Mesenchymal stem cell (in vitro differentiated cells and primary cell): ENCODE data around the gene ATP9A.

Source experiments
- DNase-seq: peaks from one replicate; pipeline ENCODE4 v3.0.0-alpha.2; 2013
- H2AFZ ChIP-seq: one replicate; pipeline ENCODE4 v1.6.1; 2013; ENCODE audit warnings: low read depth, mild to moderate bottlenecking, control low read depth, inconsistent platforms, low read length, moderate library complexity
- H2AK5ac ChIP-seq: 2 replicates; pipeline ENCODE4 v1.6.1; 2013; ENCODE audit warnings: low read length, moderate library complexity, mild to moderate bottlenecking, inconsistent platforms; ENCODE audit not compliant: severe bottlenecking
- H2BK120ac ChIP-seq: one replicate; pipeline ENCODE4 v1.6.1; 2013; ENCODE audit warnings: low read depth, mild to moderate bottlenecking, inconsistent platforms, low read length, moderate library complexity
- H2BK12ac ChIP-seq, 2 experiments: one replicate each; pipeline ENCODE4 v1.6.1; 2013; ENCODE audit warnings: inconsistent platforms in 2 of 2, low read length in 2 of 2, mild to moderate bottlenecking in 2 of 2, moderate library complexity in 2 of 2, control low read depth in 1 of 2
- H2BK15ac ChIP-seq: one replicate; pipeline ENCODE4 v1.6.1; 2013; ENCODE audit warnings: mild to moderate bottlenecking, low read depth, inconsistent platforms; ENCODE audit not compliant: poor library complexity, severe bottlenecking
- H2BK5ac ChIP-seq: 2 replicates; pipeline ENCODE4 v1.6.1; 2013; ENCODE audit warnings: low read depth, mild to moderate bottlenecking, low read length, control low read depth, inconsistent platforms; ENCODE audit not compliant: poor library complexity, severe bottlenecking
- H3K14ac ChIP-seq, 2 experiments: one replicate each; pipeline ENCODE4 v1.6.1; 2013; ENCODE audit warnings: inconsistent platforms in 2 of 2, low read length in 2 of 2, control low read depth in 1 of 2, mild to moderate bottlenecking in 1 of 2, moderate library complexity in 1 of 2
- H3K18ac ChIP-seq, 2 experiments: one replicate each; pipeline ENCODE4 v1.6.1; 2013; ENCODE audit warnings: inconsistent platforms in 2 of 2, low read length in 2 of 2, control low read depth in 1 of 2, low read depth in 1 of 2, mild to moderate bottlenecking in 1 of 2
- H3K23ac ChIP-seq, 2 experiments: one replicate each; pipeline ENCODE4 v1.6.1; 2013; ENCODE audit warnings: inconsistent platforms in 2 of 2, low read length in 2 of 2, mild to moderate bottlenecking in 2 of 2, moderate library complexity in 2 of 2, control low read depth in 1 of 2
- H3K27ac ChIP-seq: 2 replicates; pipeline ENCODE4 v1.5.1; 2013; ENCODE audit warnings: mild to moderate bottlenecking, moderate library complexity, low read length, control low read depth, inconsistent platforms; ENCODE audit not compliant: poor library complexity, severe bottlenecking
- H3K27me3 ChIP-seq, 2 experiments: 2 replicates each; pipeline versions ENCODE4 v1.6.1 to v1.7.0; 2013; ENCODE audit warnings: low read length in 2 of 2, mild to moderate bottlenecking in 2 of 2, moderate library complexity in 2 of 2, control low read depth in 1 of 2, inconsistent platforms in 1 of 2; ENCODE audit not compliant: control insufficient read depth in 1 of 2, insufficient read depth in 1 of 2
- H3K36me3 ChIP-seq, 2 experiments: 2 replicates each; pipeline versions ENCODE4 v1.6.1 to v1.7.0; 2013; ENCODE audit warnings: low read length in 2 of 2, control low read depth in 1 of 2, inconsistent platforms in 1 of 2, low read depth in 1 of 2, mild to moderate bottlenecking in 1 of 2; ENCODE audit not compliant: insufficient read depth in 2 of 2, control insufficient read depth in 1 of 2
- H3K4ac ChIP-seq, 2 experiments: one replicate each; pipeline ENCODE4 v1.6.1; 2013; ENCODE audit warnings: inconsistent platforms in 2 of 2, low read length in 2 of 2, mild to moderate bottlenecking in 2 of 2, moderate library complexity in 2 of 2, control low read depth in 1 of 2, low read depth in 1 of 2
- H3K4me1 ChIP-seq: 2 replicates; pipeline ENCODE4 v1.6.1; 2013; ENCODE audit warnings: low read depth, low read length, control low read depth; ENCODE audit not compliant: control insufficient read depth, insufficient read depth
- H3K4me2 ChIP-seq: 2 replicates; pipeline ENCODE4 v1.6.1; 2013; ENCODE audit warnings: low read length, mild to moderate bottlenecking, inconsistent platforms; ENCODE audit not compliant: poor library complexity, severe bottlenecking
- H3K4me3 ChIP-seq, 2 experiments: 2 replicates each; pipeline versions ENCODE4 v1.5.1 to v1.7.0; 2013; ENCODE audit warnings: low read length in 2 of 2, mild to moderate bottlenecking in 2 of 2, control low read depth in 1 of 2, low read depth in 1 of 2; ENCODE audit not compliant: insufficient read depth in 1 of 2
- H3K79me1 ChIP-seq: replicated peaks from 2 replicates; pipeline ENCODE4 v1.6.1; 2013; ENCODE audit warnings: mild to moderate bottlenecking, control low read depth, low read length, inconsistent platforms; ENCODE audit not compliant: poor library complexity, severe bottlenecking
- H3K9ac ChIP-seq: 2 replicates; pipeline ENCODE4 v1.7.0; 2013; ENCODE audit warnings: mild to moderate bottlenecking, low read length, moderate library complexity
- H3K9me3 ChIP-seq: 2 replicates; pipeline ENCODE4 v1.7.0; 2013; ENCODE audit warnings: mild to moderate bottlenecking, low read length; ENCODE audit not compliant: control insufficient read depth
- H4K8ac ChIP-seq: one replicate; pipeline ENCODE4 v1.6.1; 2013; ENCODE audit warnings: inconsistent platforms, mild to moderate bottlenecking, low read length, moderate library complexity
- H4K91ac ChIP-seq: one replicate; pipeline ENCODE4 v1.6.1; 2013; ENCODE audit warnings: mild to moderate bottlenecking, low read length, inconsistent platforms
- WGBS: methylation state at CpG from one replicate; pipeline ENCODE4 v1.1.7; 2013; ENCODE audit warnings: mixed read lengths; 5-methylcytosine and 5-hydroxymethylcytosine counted together

Gene ATP9A

DNA sequence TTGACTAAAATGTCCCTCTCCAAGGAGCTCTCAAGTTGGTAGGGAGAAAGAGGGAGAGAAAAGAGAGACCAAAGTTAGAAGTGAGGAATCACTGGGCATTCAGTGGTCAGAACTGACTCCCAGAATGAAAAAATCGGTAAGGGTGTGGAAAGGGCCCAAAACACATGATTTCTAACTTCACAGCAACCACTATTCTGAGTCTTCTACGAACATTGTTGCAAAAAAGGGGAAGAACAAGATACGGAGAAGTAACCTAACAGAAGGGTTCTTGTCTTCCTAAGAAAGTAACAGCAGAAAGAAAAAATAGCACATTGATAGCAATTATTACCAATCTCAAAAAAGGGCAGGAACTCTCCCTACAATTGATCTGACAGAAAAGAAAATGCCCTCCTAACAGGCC, 65.6 kb downstream of the ATP9A start:
- Histone ChIP-seq H3K18ac (no peak overlapping the region), H3K23ac (no peak overlapping the region), H3K4ac (no peak overlapping the region), H3K27me3 (no peaks in the 10 kb centered on the region), H4K8ac (no peak overlapping the region), H3K79me1 (peaks cover 8% of the 10 kb centered on the region), H2BK15ac (no peak overlapping the region), H3K9me3 (no peaks in the 10 kb centered on the region), H3K4me1 (peaks cover 6% of the 10 kb centered on the region), H3K36me3 (peaks cover 0 to 23% of the 10 kb centered on the region in 2 experiments), H3K4me3 (no peak overlapping the region), H3K27ac (no peak overlapping the region), H2AK5ac (peak overlapping the region; percentile 13), H3K9ac (no peak overlapping the region), H2BK5ac (no peak overlapping the region), H2AFZ (no peak overlapping the region), H3K4me2 (no peak overlapping the region), H2BK12ac (no peak overlapping the region), H3K14ac (no peak overlapping the region), H4K91ac (no peak overlapping the region), H2BK120ac (no peak overlapping the region)
- no peak for DNase-seq
- WGBS: 100% methylated on average over 1 of the region's 3 CpGs

DNA sequence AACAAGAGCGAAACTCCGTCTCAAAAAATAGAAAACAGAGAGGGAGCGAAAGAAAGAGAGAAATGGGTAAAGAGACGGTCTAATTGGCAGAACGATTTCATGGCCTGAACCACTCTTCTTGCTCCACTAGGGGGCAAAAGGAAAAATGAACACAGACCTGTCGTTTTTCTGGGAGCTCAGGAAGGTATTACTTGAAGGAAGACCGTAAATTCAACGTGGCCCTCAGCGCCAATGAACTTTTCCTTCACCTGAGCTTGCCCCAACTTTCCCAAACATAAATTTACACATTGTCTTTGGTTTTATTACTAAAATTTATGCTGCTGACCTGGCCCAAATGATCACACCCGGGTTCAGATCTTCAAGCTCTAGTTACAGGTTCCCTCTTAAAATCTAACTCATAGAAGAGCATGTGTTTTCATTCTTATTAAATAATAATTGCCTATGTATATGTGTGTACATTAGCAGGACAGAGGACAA, 67.3 kb downstream of the ATP9A start:
- no peak overlapping the region for H2BK15ac ChIP-seq
- H2AK5ac ChIP-seq: no peak overlapping the region
- H3K23ac ChIP-seq: no peak overlapping the region
- 50% methylated on average over 10 of the region's 10 CpGs for WGBS
- no peak overlapping the region for H2BK120ac ChIP-seq
- H4K8ac ChIP-seq: no peak overlapping the region
- H4K91ac ChIP-seq: no peak overlapping the region
- H2BK12ac ChIP-seq: no peak overlapping the region
- H3K79me1 ChIP-seq: peaks cover 5% of the 10 kb centered on the region
- no peak overlapping the region for H3K27ac ChIP-seq
- H3K4me3 ChIP-seq: no peak overlapping the region
- peaks cover 0 to 7% of the 10 kb centered on the region in 2 experiments for H3K36me3 ChIP-seq
- no peak overlapping the region for H2AFZ ChIP-seq
- no peaks in the 10 kb centered on the region for H3K27me3 ChIP-seq
- no peak overlapping the region for H3K14ac ChIP-seq
- DNase-seq: peak; percentile 65
- no peak overlapping the region for H3K18ac ChIP-seq
- no peak overlapping the region for H3K4ac ChIP-seq
- no peaks in the 10 kb centered on the region for H3K9me3 ChIP-seq
- no peak overlapping the region for H2BK5ac ChIP-seq
- peaks cover 8% of the 10 kb centered on the region for H3K4me1 ChIP-seq
- no peak overlapping the region for H3K9ac ChIP-seq
- H3K4me2 ChIP-seq: no peak overlapping the region

DNA sequence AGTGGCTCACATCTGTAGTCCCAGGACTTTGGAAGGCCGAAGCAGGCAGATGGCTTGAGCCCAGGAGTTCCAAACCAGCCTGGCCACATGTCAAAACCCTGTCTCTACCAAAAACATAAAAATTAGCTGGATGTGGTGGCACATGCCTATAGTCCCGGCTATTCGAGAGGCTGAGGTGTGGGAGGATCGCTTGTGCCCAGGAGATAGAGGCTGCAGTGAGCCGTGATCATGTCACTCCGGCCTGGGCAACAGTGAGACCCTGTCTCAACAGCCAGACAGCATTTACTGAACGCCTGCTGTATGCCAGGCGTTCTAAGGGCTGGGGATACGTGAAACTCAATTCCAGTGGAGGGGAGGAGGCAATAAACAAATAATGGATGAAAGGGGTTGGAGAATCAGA, 69.9 kb downstream of the ATP9A start:
- 89% methylated on average over 9 of the region's 9 CpGs for WGBS
- no peak overlapping the region for H4K91ac ChIP-seq
- H4K8ac ChIP-seq: no peak overlapping the region
- H3K36me3 ChIP-seq: peaks cover 9 to 13% of the 10 kb centered on the region in 2 experiments
- no peak overlapping the region for H3K14ac ChIP-seq
- no peak overlapping the region for H2BK15ac ChIP-seq
- H3K9me3 ChIP-seq: no peaks in the 10 kb centered on the region
- peak overlapping the region; percentile 0 to 57 for H2BK12ac ChIP-seq
- H3K23ac ChIP-seq: peak overlapping the region in 1 of 2 experiments; percentile 2
- H3K4me3 ChIP-seq: no peak overlapping the region
- H3K79me1 ChIP-seq: peaks cover 5% of the 10 kb centered on the region
- peak overlapping the region in 1 of 2 experiments; percentile 18 for H3K18ac ChIP-seq
- no peaks in the 10 kb centered on the region for H3K27me3 ChIP-seq
- H2AFZ ChIP-seq: no peak overlapping the region
- H3K9ac ChIP-seq: no peak overlapping the region
- no peak overlapping the region for H3K27ac ChIP-seq
- H3K4me2 ChIP-seq: no peak overlapping the region
- peaks cover 9% of the 10 kb centered on the region for H3K4me1 ChIP-seq
- H2BK5ac ChIP-seq: peak overlapping the region; percentile 33
- no peak for DNase-seq
- H3K4ac ChIP-seq: no peak overlapping the region
- no peak overlapping the region for H2BK120ac ChIP-seq
- H2AK5ac ChIP-seq: no peak overlapping the region

- peak overlapping the region; percentile 43 for H4K91ac ChIP-seq
- no peak overlapping the region for H2AK5ac ChIP-seq
- no peak overlapping the region for H2BK5ac ChIP-seq
- H3K27ac ChIP-seq: no peak overlapping the region
- no peak overlapping the region for H3K14ac ChIP-seq
- H2BK12ac ChIP-seq: peak overlapping the region; percentile 15 to 59
- H2AFZ ChIP-seq: no peak overlapping the region
- no peak overlapping the region for H3K4me2 ChIP-seq
- WGBS: 79% methylated on average over 7 of the region's 8 CpGs
- peaks cover 8% of the 10 kb centered on the region for H3K4me1 ChIP-seq
- peak overlapping the region in 1 of 2 experiments; percentile 53 for H3K4ac ChIP-seq
- H3K36me3 ChIP-seq: peaks cover 15 to 20% of the 10 kb centered on the region in 2 experiments
- no peak overlapping the region for H2BK15ac ChIP-seq
- no peaks in the 10 kb centered on the region for H3K9me3 ChIP-seq
- H3K27me3 ChIP-seq: no peaks in the 10 kb centered on the region
- DNase-seq: peak; percentile 24
- H3K4me3 ChIP-seq: peak overlapping the region in 1 of 2 experiments; percentile 68
- H4K8ac ChIP-seq: no peak overlapping the region
- no peak overlapping the region for H3K18ac ChIP-seq
- H3K23ac ChIP-seq: no peak overlapping the region
- peaks cover 5% of the 10 kb centered on the region for H3K79me1 ChIP-seq
- H2BK120ac ChIP-seq: no peak overlapping the region
- H3K9ac ChIP-seq: peak overlapping the region; percentile 92
Observed at GRCh38 chr20:51697096-51697826, 70.9 kb downstream of the ATP9A start.
